K562 (cell line): ENCODE data around the gene KCTD4. TPM values are rescaled to one million over a fixed set of nuclear protein-coding genes. Genes with fewer than 3 reads are reported as not detected.

Source experiments
- ATAC-seq: fragments of 200-7000 bp; cut with Tn5 transposase; 3 replicates; pipeline ENCODE4 v1.9.1; 2020; ENCODE audit warnings: moderate library complexity
- BruUV-seq: library from RNA; stranded (reverse); fragments of 400-500 nt; replicated peaks from 2 replicates; lab custom pipeline; 2021; lab: Mats Ljungman, UMichigan
- CTCF ChIA-PET: fragments of 300-600 bp; formaldehyde crosslinking; extraction: SDS; loops from one replicate; lab custom pipeline; 2021; ENCODE audit warnings: low intra/inter-chr PET ratio; lab: Yijun Ruan, JAX
- POLR2A ChIA-PET: fragments of 300-600, 350-650 bp; sonication (Branson Sonifier 250); formaldehyde crosslinking; extraction: SDS; loops from one replicate; lab custom pipeline; 2021; ENCODE audit warnings: antibody characterized with exemption, inconsistent platforms; lab: Yijun Ruan, JAX
- DNase-seq, 4 experiments: peaks; one replicate each; pipeline versions ENCODE4 v3.0.0 to v3.0.0-alpha.2; 2011 to 2018; ENCODE audit warnings: low spot score in 3 of 4, mixed read lengths in 3 of 4; ENCODE audit errors: extremely low read depth in 1 of 4
- FAIRE-seq: peaks from 2 replicates; lab custom pipeline; 2011; peaks lifted over from hg19 to GRCh38; lab: Jason Lieb, UNC
- H2AFZ ChIP-seq: 2 replicates; pipeline ENCODE4 v1.6.0; 2011; ENCODE audit warnings: low read depth, low read length, control low read depth, inconsistent platforms
- H3K27ac ChIP-seq: fragments of 200-600 bp; 3 replicates; pipeline ENCODE4 v1.8.0; 2011; ENCODE audit warnings: low read depth, mild to moderate bottlenecking, control low read depth, inconsistent platforms, low read length, moderate library complexity, mixed read lengths; ENCODE audit errors: extremely low read depth
- H3K27me3 ChIP-seq, 2 experiments: fragments of 300-600 bp in 1 of 2; 2 replicates in 1 of 2; 3 replicates in 1 of 2; pipeline versions ENCODE4 v1.6.0 to v1.8.0; 2011; ENCODE audit warnings: inconsistent platforms in 2 of 2, low read length in 2 of 2, mild to moderate bottlenecking in 1 of 2, mixed read lengths in 1 of 2, moderate library complexity in 1 of 2; ENCODE audit not compliant: control insufficient read depth in 2 of 2, insufficient read depth in 2 of 2
- H3K36me3 ChIP-seq: fragments of 300-600 bp; 3 replicates; pipeline ENCODE4 v1.8.0; 2011; ENCODE audit warnings: mild to moderate bottlenecking, low read length, inconsistent platforms; ENCODE audit not compliant: control insufficient read depth, insufficient read depth
- H3K4me1 ChIP-seq, 2 experiments: fragments of 200-600 bp in 1 of 2; replicated peaks in 1 of 2; 2 replicates in 1 of 2; 3 replicates in 1 of 2; pipeline versions ENCODE4 v1.5.1 to v1.8.0; 2011; ENCODE audit warnings: inconsistent platforms in 2 of 2, low read length in 2 of 2, mild to moderate bottlenecking in 1 of 2, mixed read lengths in 1 of 2, moderate library complexity in 1 of 2; ENCODE audit not compliant: control insufficient read depth in 2 of 2, insufficient read depth in 2 of 2
- H3K4me2 ChIP-seq: 2 replicates; pipeline ENCODE4 v1.6.1; 2011; ENCODE audit warnings: low read length, control low read depth, inconsistent platforms, mixed read lengths; ENCODE audit not compliant: insufficient read depth
- H3K4me3 ChIP-seq: fragments of 200-600 bp; sonication (generic), shearing (Covaris generic); 2 replicates; pipeline ENCODE4 v1.5.1; 2016; ENCODE audit warnings: control low read depth, inconsistent platforms
- H3K79me2 ChIP-seq: fragments of 200-600 bp; 3 replicates; pipeline ENCODE4 v1.8.0; 2011; ENCODE audit warnings: low read length, inconsistent platforms; ENCODE audit not compliant: control insufficient read depth, insufficient read depth
- H3K9ac ChIP-seq, 2 experiments: 2 replicates each; pipeline versions ENCODE4 v1.6.0 to v1.6.1; 2011; ENCODE audit warnings: low read depth in 2 of 2, low read length in 2 of 2, control low read depth in 1 of 2, inconsistent platforms in 1 of 2, mild to moderate bottlenecking in 1 of 2, mixed read lengths in 1 of 2; ENCODE audit not compliant: insufficient read depth in 1 of 2
- H3K9me1 ChIP-seq: one replicate; pipeline ENCODE4 v1.6.0; 2011; ENCODE audit warnings: inconsistent platforms, mild to moderate bottlenecking, low read length, moderate library complexity; ENCODE audit not compliant: control insufficient read depth, insufficient read depth
- H3K9me3 ChIP-seq: replicated peaks from 2 replicates; pipeline ENCODE4 v1.5.1; 2011; ENCODE audit warnings: low read depth, low read length, inconsistent platforms; ENCODE audit not compliant: control insufficient read depth, insufficient read depth
- H4K20me1 ChIP-seq: replicated peaks from 2 replicates; pipeline ENCODE4 v1.6.1; 2011; ENCODE audit warnings: low read length, inconsistent platforms, mixed read lengths; ENCODE audit not compliant: control insufficient read depth, insufficient read depth
- BRD4 ChIP-seq: fragments of 200-600 bp; sonication (generic); IDR thresholded peaks from 2 replicates; pipeline ENCODE4 v1.6.1; 2017; ENCODE audit warnings: inconsistent platforms
- HIVEP1 ChIP-seq: fragments of 250-450 bp; sonication (Bioruptor Pico); IDR thresholded peaks from 2 replicates; pipeline ENCODE4 v1.4.0; 2020; ENCODE audit warnings: mild to moderate bottlenecking
- MED1 ChIP-seq: sonication (generic); formaldehyde crosslinking; IDR thresholded peaks from 2 replicates; pipeline ENCODE4 v1.8.1; 2023; ENCODE audit warnings: missing genetic modification reagents, borderline replicate concordance
- MEIS2 ChIP-seq: fragments of 450-650 bp; IDR thresholded peaks from 2 replicates; pipeline ENCODE4 v1.6.1; 2014; ENCODE audit warnings: mild to moderate bottlenecking; ENCODE audit not compliant: partially characterized antibody
- SRSF1 ChIP-seq: fragments of 200-400 bp; formaldehyde crosslinking; IDR thresholded peaks from 2 replicates; pipeline ENCODE4 v1.6.1; 2017; ENCODE audit warnings: mild to moderate bottlenecking, low read depth, low read length, moderate library complexity
- ZNF316 ChIP-seq: fragments of 450-650 bp; IDR thresholded peaks from 2 replicates; pipeline ENCODE4 v1.6.1; 2016
- WGBS: fragments of 100-300 bp; shearing (Covaris generic); methylation state at CpG from one replicate; pipeline ENCODE4 v1.1.6; 2016; ENCODE audit warnings: low coverage, mixed read lengths; ENCODE audit not compliant: insufficient coverage; ENCODE audit errors: missing lambda C conversion rate; 5-methylcytosine and 5-hydroxymethylcytosine counted together
- in situ Hi-C: fragments of 300-500 bp; cut with MboI; formaldehyde crosslinking; loops from 4 replicates; pipeline ENCODE4 v1.15.0; 2018; ENCODE audit warnings: inconsistent platforms, mixed read lengths
- intact Hi-C: fragments of 100-400 bp; cut with micrococcal nuclease; formaldehyde crosslinking; loops from 2 replicates; pipeline ENCODE4 v1.14.2; 2022
- polyA plus RNA-seq, 8 experiments: library from polyadenylated mRNA; depleted of rRNA in 4 of 8; stranded (reverse) in 5 of 8; unstranded in 3 of 8; fragments of >200 nt; fragmentation: Nextera tagmentation in 2 of 8; fragmentation: Illumina TruSeq in 1 of 8; extraction: Ambion mirVana in 2 of 8; extraction: Trizol in 1 of 8; gene quantifications; 2 replicates each; pipeline versions ENCODE4 v1.2.1 to v1.2.3, GENCODE V29; 2011 to 2014; ENCODE audit warnings: inconsistent platforms in 1 of 8, missing spikeins in 1 of 8
- total RNA-seq, 7 experiments: library from RNA; depleted of rRNA in 6 of 7; stranded (reverse); fragments of >200 nt in 6 of 7; fragmentation: Illumina TruSeq in 2 of 7; extraction: Trizol in 2 of 7; gene quantifications; 2 replicates each; pipeline versions ENCODE4 v1.2.1 to v1.2.3, GENCODE V29; 2011 to 2021; ENCODE audit warnings: low replicate concordance in 1 of 7

Gene KCTD4
- total and polyA plus RNA-seq, 9 of the 15 experiments (the other 6 are each of a cell fraction or from before 2014, with no cell fraction given) = not detected

DNA sequence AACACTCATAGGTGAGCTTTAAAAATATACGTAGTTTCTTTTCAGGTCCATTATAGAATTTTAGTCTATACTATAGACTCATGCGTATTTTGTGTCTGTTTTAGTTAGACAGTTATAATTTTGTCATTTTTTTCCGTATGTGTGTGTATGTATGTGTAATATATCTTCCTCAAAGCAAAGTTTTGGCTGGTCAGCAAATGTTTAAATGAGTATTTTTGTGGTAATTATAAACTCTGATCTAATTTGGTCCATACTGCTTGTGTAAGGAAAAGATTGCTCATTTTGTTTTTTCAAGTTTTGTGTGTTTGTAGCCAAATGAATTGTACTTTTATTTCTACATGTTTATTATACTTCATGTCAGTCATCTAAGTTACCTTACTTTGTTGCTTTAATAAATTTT lies 20.5 kb downstream of the KCTD4 start:
- WGBS = 63% methylated on average over 3 of the region's 3 CpGs
- ATAC-seq (no peak), DNase-seq (no peak), FAIRE-seq (no peak)
- no TSS peak for BruUV-seq
- H3K36me3 ChIP-seq = peaks cover 10% of the 10 kb centered on the region; the same call in 2 of the 3 replicates
- peaks cover 36% of the 10 kb centered on the region for H3K79me2 ChIP-seq
- intact Hi-C loops (no loop called here), in situ Hi-C loops (no loop called here)
- POLR2A ChIA-PET = no interaction called here
- TF ChIP-seq SRSF1 (no peak), MED1 (CRISPR knock-in tag) (no peak), ZNF316 (peak; percentile 39; the same call in 1 of the 2 replicates), BRD4 (no peak)
- H3K9me3 ChIP-seq = no peaks in the 10 kb centered on the region
- H3K9me1 ChIP-seq = no peaks in the 10 kb centered on the region
- H4K20me1 ChIP-seq = no peaks in the 10 kb centered on the region
- no peak overlapping the region for H2AFZ ChIP-seq
- H3K27ac ChIP-seq = no peak overlapping the region
- no peak overlapping the region for H3K4me2 ChIP-seq
- no peak overlapping the region for H3K9ac ChIP-seq
- H3K4me3 ChIP-seq = no peak overlapping the region
- CTCF ChIA-PET = no interaction called here
- H3K4me1 ChIP-seq = no peaks in the 10 kb centered on the region; a peak in 2 of 5 replicates
- H3K27me3 ChIP-seq = no peaks in the 10 kb centered on the region

- H3K27ac ChIP-seq = no peak overlapping the region
- FAIRE-seq = no peak
Measured at GRCh38 chr13:45179428-45179827, 21.4 kb downstream of the KCTD4 start.

More at GRCh38 chr13:45179428-45179827, 21.4 kb downstream of the KCTD4 start:
- POLR2A ChIA-PET = no interaction called here
- no peak overlapping the region for H3K4me2 ChIP-seq
- no peaks in the 10 kb centered on the region; a peak in 2 of 5 replicates for H3K4me1 ChIP-seq
- no peak overlapping the region for H3K4me3 ChIP-seq
- TF ChIP-seq MEIS2 (peak; percentile 18), HIVEP1 (no peak)
- peaks cover 10% of the 10 kb centered on the region; the same call in 2 of the 3 replicates for H3K36me3 ChIP-seq
- BruUV-seq = no TSS peak
- H3K9me1 ChIP-seq = no peaks in the 10 kb centered on the region
- intact Hi-C loops = no loop called here
- H3K9me3 ChIP-seq = no peaks in the 10 kb centered on the region
- no peaks in the 10 kb centered on the region for H4K20me1 ChIP-seq
- CTCF ChIA-PET = no interaction called here
- peaks cover 36% of the 10 kb centered on the region for H3K79me2 ChIP-seq
- H3K9ac ChIP-seq = no peak overlapping the region
- ATAC-seq = no peak
- DNase-seq = no peak
- H2AFZ ChIP-seq = no peak overlapping the region
- no peaks in the 10 kb centered on the region for H3K27me3 ChIP-seq
- in situ Hi-C loops = no loop called here
